ENCODE measurements around the gene WNT3.

Gene WNT3

GRCh38 chr17:46833840-46834208 is 15.3 kb upstream of the WNT3 start:
- Histone ChIP-seq H3K27ac (ENCODE audit: low read depth, low read length) (no peak overlapping the region), H2BK15ac (replicated peaks; ENCODE audit: low read depth) (no peak overlapping the region), H2BK5ac (ENCODE audit: low read length) (no peak overlapping the region), H2AK5ac (ENCODE audit: low read length) (no peak overlapping the region), H3K56ac (ENCODE audit: low read length) (no peak overlapping the region), H2BK120ac (ENCODE audit: low read depth, low read length) (no peak overlapping the region), H4K5ac (ENCODE audit: low read length) (no peak overlapping the region), H4K8ac (ENCODE audit: low read depth, low read length) (no peak overlapping the region), H3K23ac (ENCODE audit: low read length) (no peak overlapping the region), H3K4ac (ENCODE audit: low read depth, low read length) (no peak overlapping the region), H3K4me1 (ENCODE audit: control insufficient read depth, low read depth, low read length) (peaks cover 13% of the 10 kb centered on the region), H3K79me2 (ENCODE audit: control insufficient read depth, insufficient read depth, low read length) (no peaks in the 10 kb centered on the region), H3K9ac (ENCODE audit: low read length) (no peak overlapping the region), H3K18ac (ENCODE audit: low read length) (peak overlapping the region; percentile 22), H3K4me2 (ENCODE audit: low read length) (no peak overlapping the region), H3K36me3 (ENCODE audit: control insufficient read depth, insufficient read depth, low read length) (no peaks in the 10 kb centered on the region), H3K4me3 (ENCODE audit: low read length) (no peak overlapping the region), H3K79me1 (ENCODE audit: low read length) (no peaks in the 10 kb centered on the region), H3K27me3 (ENCODE audit: insufficient read depth, low read length, poor library complexity) (no peaks in the 10 kb centered on the region)
- whole genome bisulfite sequencing (ENCODE audit: extremely low coverage, insufficient coverage, low lambda C conversion rate): no CpG with 5 or more reads among the region's 2 CpGs
- DNase-seq: no peak

GRCh38 chr17:46832945-46833839 is 14.7 kb upstream of the WNT3 start:
- H3K79me2 ChIP-seq (ENCODE audit: control insufficient read depth, insufficient read depth, low read length): no peaks in the 10 kb centered on the region
- no peak overlapping the region for H3K27ac ChIP-seq (ENCODE audit: low read depth, low read length)
- H2BK15ac ChIP-seq (replicated peaks; ENCODE audit: low read depth): no peak overlapping the region
- H3K4me3 ChIP-seq (ENCODE audit: low read length): no peak overlapping the region
- peak; percentile 70 for DNase-seq
- H2AK5ac ChIP-seq (ENCODE audit: low read length): no peak overlapping the region
- no peaks in the 10 kb centered on the region for H3K27me3 ChIP-seq (ENCODE audit: insufficient read depth, low read length, poor library complexity)
- H2BK5ac ChIP-seq (ENCODE audit: low read length): peak overlapping the region; percentile 58
- H2BK120ac ChIP-seq (ENCODE audit: low read depth, low read length): no peak overlapping the region
- H3K36me3 ChIP-seq (ENCODE audit: control insufficient read depth, insufficient read depth, low read length): no peaks in the 10 kb centered on the region
- H3K4me1 ChIP-seq (ENCODE audit: control insufficient read depth, low read depth, low read length): peaks cover 13% of the 10 kb centered on the region
- peak overlapping the region; percentile 33 for H3K23ac ChIP-seq (ENCODE audit: low read length)
- H3K4ac ChIP-seq (ENCODE audit: low read depth, low read length): no peak overlapping the region
- H3K4me2 ChIP-seq (ENCODE audit: low read length): no peak overlapping the region
- H3K56ac ChIP-seq (ENCODE audit: low read length): peak overlapping the region; percentile 66
- H3K79me1 ChIP-seq (ENCODE audit: low read length): no peaks in the 10 kb centered on the region
- H4K8ac ChIP-seq (ENCODE audit: low read depth, low read length): no peak overlapping the region
- peak overlapping the region; percentile 8 for H3K9ac ChIP-seq (ENCODE audit: low read length)
- no CpG with 5 or more reads among the region's 17 CpGs for WGBS (ENCODE audit: extremely low coverage, insufficient coverage, low lambda C conversion rate)
- H4K5ac ChIP-seq (ENCODE audit: low read length): no peak overlapping the region
- H3K18ac ChIP-seq (ENCODE audit: low read length): peak overlapping the region; percentile 22

- H3K79me1 ChIP-seq (ENCODE audit: low read length): no peaks in the 10 kb centered on the region
- H3K27ac ChIP-seq (ENCODE audit: low read depth, low read length): no peak overlapping the region
- no peak overlapping the region for H2AK5ac ChIP-seq (ENCODE audit: low read length)
- peaks cover 13% of the 10 kb centered on the region for H3K4me1 ChIP-seq (ENCODE audit: control insufficient read depth, low read depth, low read length)
- H3K23ac ChIP-seq (ENCODE audit: low read length): peak overlapping the region; percentile 33
- H3K79me2 ChIP-seq (ENCODE audit: control insufficient read depth, insufficient read depth, low read length): no peaks in the 10 kb centered on the region
- no peak overlapping the region for H3K4me2 ChIP-seq (ENCODE audit: low read length)
- no peak overlapping the region for H2BK15ac ChIP-seq (replicated peaks; ENCODE audit: low read depth)
- H3K4ac ChIP-seq (ENCODE audit: low read depth, low read length): peak overlapping the region; percentile 64
- H3K56ac ChIP-seq (ENCODE audit: low read length): peak overlapping the region; percentile 66
- H3K9ac ChIP-seq (ENCODE audit: low read length): peak overlapping the region; percentile 8
- H2BK5ac ChIP-seq (ENCODE audit: low read length): peak overlapping the region; percentile 58
- H4K5ac ChIP-seq (ENCODE audit: low read length): no peak overlapping the region
- H3K27me3 ChIP-seq (ENCODE audit: insufficient read depth, low read length, poor library complexity): no peaks in the 10 kb centered on the region
- no peak overlapping the region for H3K4me3 ChIP-seq (ENCODE audit: low read length)
- no peak overlapping the region for H4K8ac ChIP-seq (ENCODE audit: low read depth, low read length)
- peak overlapping the region; percentile 16 for H2BK120ac ChIP-seq (ENCODE audit: low read depth, low read length)
- no peaks in the 10 kb centered on the region for H3K36me3 ChIP-seq (ENCODE audit: control insufficient read depth, insufficient read depth, low read length)
- no CpG with 5 or more reads among the region's 11 CpGs for WGBS (ENCODE audit: extremely low coverage, insufficient coverage, low lambda C conversion rate)
- peak overlapping the region; percentile 89 for H3K18ac ChIP-seq (ENCODE audit: low read length)
- no peak for DNase-seq
Observed at GRCh38 chr17:46832331-46832821, 13.9 kb upstream of the WNT3 start.

- H3K4me2 ChIP-seq (ENCODE audit: low read length): no peak overlapping the region
- no peak overlapping the region for H3K23ac ChIP-seq (ENCODE audit: low read length)
- H3K36me3 ChIP-seq (ENCODE audit: control insufficient read depth, insufficient read depth, low read length): no peaks in the 10 kb centered on the region
- no peaks in the 10 kb centered on the region for H3K27me3 ChIP-seq (ENCODE audit: insufficient read depth, low read length, poor library complexity)
- peak overlapping the region; percentile 67 for H2BK15ac ChIP-seq (replicated peaks; ENCODE audit: low read depth)
- peaks cover 13% of the 10 kb centered on the region for H3K4me1 ChIP-seq (ENCODE audit: control insufficient read depth, low read depth, low read length)
- peak overlapping the region; percentile 64 for H3K4ac ChIP-seq (ENCODE audit: low read depth, low read length)
- H3K9ac ChIP-seq (ENCODE audit: low read length): peak overlapping the region; percentile 22
- H3K79me2 ChIP-seq (ENCODE audit: control insufficient read depth, insufficient read depth, low read length): no peaks in the 10 kb centered on the region
- no peaks in the 10 kb centered on the region for H3K79me1 ChIP-seq (ENCODE audit: low read length)
- DNase-seq: no peak
- no peak overlapping the region for H4K5ac ChIP-seq (ENCODE audit: low read length)
- H2BK5ac ChIP-seq (ENCODE audit: low read length): peak overlapping the region; percentile 39
- H3K27ac ChIP-seq (ENCODE audit: low read depth, low read length): no peak overlapping the region
- peak overlapping the region; percentile 66 for H3K56ac ChIP-seq (ENCODE audit: low read length)
- no peak overlapping the region for H3K4me3 ChIP-seq (ENCODE audit: low read length)
- WGBS (ENCODE audit: extremely low coverage, insufficient coverage, low lambda C conversion rate): no CpG with 5 or more reads among the region's 14 CpGs
- H4K8ac ChIP-seq (ENCODE audit: low read depth, low read length): no peak overlapping the region
- H2AK5ac ChIP-seq (ENCODE audit: low read length): peak overlapping the region; percentile 82
- H2BK120ac ChIP-seq (ENCODE audit: low read depth, low read length): peak overlapping the region; percentile 64
- peak overlapping the region; percentile 89 for H3K18ac ChIP-seq (ENCODE audit: low read length)
Observed at GRCh38 chr17:46831573-46832330, 13.3 kb upstream of the WNT3 start.

- no peak overlapping the region for H3K4me2 ChIP-seq (ENCODE audit: low read length)
- no peak overlapping the region for H2BK5ac ChIP-seq (ENCODE audit: low read length)
- H3K36me3 ChIP-seq (ENCODE audit: control insufficient read depth, insufficient read depth, low read length): no peaks in the 10 kb centered on the region
- no peak overlapping the region for H4K8ac ChIP-seq (ENCODE audit: low read depth, low read length)
- no peak overlapping the region for H4K5ac ChIP-seq (ENCODE audit: low read length)
- peak overlapping the region; percentile 15 for H2AK5ac ChIP-seq (ENCODE audit: low read length)
- DNase-seq: no peak
- no peak overlapping the region for H3K4me3 ChIP-seq (ENCODE audit: low read length)
- H2BK120ac ChIP-seq (ENCODE audit: low read depth, low read length): no peak overlapping the region
- no peak overlapping the region for H3K27ac ChIP-seq (ENCODE audit: low read depth, low read length)
- H3K4me1 ChIP-seq (ENCODE audit: control insufficient read depth, low read depth, low read length): peaks cover 6% of the 10 kb centered on the region
- WGBS (ENCODE audit: extremely low coverage, insufficient coverage, low lambda C conversion rate): no CpG with 5 or more reads among the region's 2 CpGs
- no peaks in the 10 kb centered on the region for H3K79me2 ChIP-seq (ENCODE audit: control insufficient read depth, insufficient read depth, low read length)
- H3K4ac ChIP-seq (ENCODE audit: low read depth, low read length): no peak overlapping the region
- H3K23ac ChIP-seq (ENCODE audit: low read length): no peak overlapping the region
- H3K79me1 ChIP-seq (ENCODE audit: low read length): no peaks in the 10 kb centered on the region
- no peak overlapping the region for H3K9ac ChIP-seq (ENCODE audit: low read length)
- no peak overlapping the region for H3K18ac ChIP-seq (ENCODE audit: low read length)
- H3K56ac ChIP-seq (ENCODE audit: low read length): no peak overlapping the region
- no peak overlapping the region for H2BK15ac ChIP-seq (replicated peaks; ENCODE audit: low read depth)
- no peaks in the 10 kb centered on the region for H3K27me3 ChIP-seq (ENCODE audit: insufficient read depth, low read length, poor library complexity)
Observed at GRCh38 chr17:46827274-46827673, 8.8 kb upstream of the WNT3 start.

Measured in mesendoderm (in vitro differentiated cells).